B cell (primary cell): ENCODE results near the gene HAO1.

Source experiments
- CTCF ChIP-seq: fragments of 200-600 bp; IDR thresholded peaks from one replicate; pipeline ENCODE4 v1.8.0; 2022; ENCODE audit warnings: antibody characterized with exemption, mild to moderate bottlenecking
- EZH2 ChIP-seq: IDR thresholded peaks from 2 replicates; pipeline ENCODE4 v1.6.1; 2012; ENCODE audit warnings: borderline replicate concordance, low read depth, mild to moderate bottlenecking, moderate library complexity, low read length; ENCODE audit not compliant: insufficient read depth, poor library complexity, severe bottlenecking

- TF ChIP-seq CTCF, result no peak
- no peak for TF ChIP-seq EZH2
These were observed 56.5 kb downstream of the HAO1 start for GRCh38 chr20:7883741-7884140.
